Thyroid gland (tissue), 4 donors: Measurements from ENCODE around the gene C11orf58.

Source experiments
- POLR2A ChIP-seq, 2 donors: fragments of 450-650 bp; IDR thresholded peaks; one replicate each; pipeline ENCODE4 v1.6.1; 2017; ENCODE audit warnings: antibody characterized with exemption in 2 of 2, mild to moderate bottlenecking in 2 of 2, moderate library complexity in 1 of 2
- TF ChIP-seq, protein P1 (sequence below), 6 experiments: fragments of 200-600 bp in 3 of 6; fragments of 450-650 bp in 3 of 6; sonication (generic) in 3 of 6; IDR thresholded peaks; one replicate each; pipeline ENCODE4 v1.5.1; 2016 to 2019; ENCODE audit warnings: antibody characterized with exemption in 6 of 6, mild to moderate bottlenecking in 2 of 6, inconsistent platforms in 1 of 6, moderate library complexity in 1 of 6

DNA sequence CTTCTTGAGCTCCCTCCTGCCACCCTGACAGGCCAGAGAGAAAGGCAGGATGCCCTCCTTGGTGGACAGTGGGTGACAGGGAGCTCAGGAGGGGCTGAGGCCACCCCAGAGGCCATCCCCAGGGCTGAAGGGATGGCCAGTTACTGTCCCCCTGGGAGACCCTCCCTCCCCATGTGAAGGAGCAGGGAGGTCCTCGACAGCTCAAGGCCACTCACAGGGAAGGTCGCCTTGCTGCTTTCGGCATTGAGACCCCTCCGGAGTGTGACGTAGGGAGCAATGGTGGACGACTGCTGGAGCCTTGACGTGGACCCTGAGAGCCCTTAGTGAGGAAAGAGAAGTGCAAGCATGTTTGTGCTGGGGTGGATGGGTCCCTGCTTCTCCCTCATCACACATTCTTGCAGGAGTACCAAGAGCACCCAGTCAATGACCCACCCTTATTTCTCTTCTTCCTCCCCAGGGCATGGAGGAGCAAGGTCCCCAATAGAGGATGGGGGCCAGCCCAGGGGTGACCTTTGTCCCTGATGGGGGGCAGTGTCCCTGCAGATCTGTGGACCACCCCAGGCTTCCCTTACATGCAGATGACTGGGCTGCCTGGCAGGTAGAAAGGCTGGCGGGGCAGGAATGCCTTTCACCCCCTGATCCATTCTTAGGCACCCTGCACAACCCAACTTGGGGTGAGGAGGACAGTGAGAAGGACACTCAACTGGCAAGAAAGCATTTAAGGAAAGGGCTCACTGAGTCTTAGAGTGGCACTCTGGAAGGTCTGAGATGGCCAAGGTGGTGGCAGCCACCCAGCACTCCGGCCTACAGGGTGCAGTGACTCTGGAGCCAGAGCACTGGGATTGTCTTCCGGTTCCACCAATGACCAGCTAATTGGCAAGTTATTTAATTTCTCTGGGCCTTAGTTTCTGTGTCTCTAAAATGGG lies 51.4 kb downstream of the C11orf58 start:
- TF ChIP-seq, protein P1, sequence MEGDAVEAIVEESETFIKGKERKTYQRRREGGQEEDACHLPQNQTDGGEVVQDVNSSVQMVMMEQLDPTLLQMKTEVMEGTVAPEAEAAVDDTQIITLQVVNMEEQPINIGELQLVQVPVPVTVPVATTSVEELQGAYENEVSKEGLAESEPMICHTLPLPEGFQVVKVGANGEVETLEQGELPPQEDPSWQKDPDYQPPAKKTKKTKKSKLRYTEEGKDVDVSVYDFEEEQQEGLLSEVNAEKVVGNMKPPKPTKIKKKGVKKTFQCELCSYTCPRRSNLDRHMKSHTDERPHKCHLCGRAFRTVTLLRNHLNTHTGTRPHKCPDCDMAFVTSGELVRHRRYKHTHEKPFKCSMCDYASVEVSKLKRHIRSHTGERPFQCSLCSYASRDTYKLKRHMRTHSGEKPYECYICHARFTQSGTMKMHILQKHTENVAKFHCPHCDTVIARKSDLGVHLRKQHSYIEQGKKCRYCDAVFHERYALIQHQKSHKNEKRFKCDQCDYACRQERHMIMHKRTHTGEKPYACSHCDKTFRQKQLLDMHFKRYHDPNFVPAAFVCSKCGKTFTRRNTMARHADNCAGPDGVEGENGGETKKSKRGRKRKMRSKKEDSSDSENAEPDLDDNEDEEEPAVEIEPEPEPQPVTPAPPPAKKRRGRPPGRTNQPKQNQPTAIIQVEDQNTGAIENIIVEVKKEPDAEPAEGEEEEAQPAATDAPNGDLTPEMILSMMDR (IDR thresholded peaks at IDR 0.05), result no peak
- TF ChIP-seq POLR2A (IDR thresholded peaks at IDR 0.05), result no peak
